HG02759 (cell line): ENCODE data around the gene UNC5B.

ENCODE experiments used
- ATAC-seq: cut with Tn5 transposase; IDR thresholded peaks from one replicate; pipeline ENCODE4 v1.9.1; 2021; ENCODE audit warnings: mild to moderate bottlenecking, moderate library complexity; ENCODE audit not compliant: unreplicated experiment

Gene UNC5B

GRCh38 chr10:71252220-71252619 is 39.9 kb downstream of the UNC5B start:
- ATAC-seq: no peak

- no peak for ATAC-seq
Measured at GRCh38 chr10:71253981-71254818, 41.8 kb downstream of the UNC5B start.

GRCh38 chr10:71254834-71255549 is 42.6 kb downstream of the UNC5B start:
- no peak for ATAC-seq

- no peak for ATAC-seq
Measured at GRCh38 chr10:71255550-71255807, 43.1 kb downstream of the UNC5B start.

GRCh38 chr10:71255808-71256660 is 43.7 kb downstream of the UNC5B start:
- no peak for ATAC-seq

- no peak for ATAC-seq
Measured at GRCh38 chr10:71256661-71257318, 44.4 kb downstream of the UNC5B start.

GRCh38 chr10:71257319-71257997 is 45.1 kb downstream of the UNC5B start:
- ATAC-seq: no peak

- ATAC-seq: no peak
Measured at GRCh38 chr10:71258046-71258445, 45.7 kb downstream of the UNC5B start.

GRCh38 chr10:71258446-71259145 is 46.2 kb downstream of the UNC5B start:
- ATAC-seq: no peak

- no peak for ATAC-seq
Measured at GRCh38 chr10:71259282-71259681, 46.9 kb downstream of the UNC5B start.

GRCh38 chr10:71259815-71260501 is 47.6 kb downstream of the UNC5B start:
- ATAC-seq: no peak

- no peak for ATAC-seq
Measured at GRCh38 chr10:71260622-71261325, 48.4 kb downstream of the UNC5B start.

- no peak for ATAC-seq
Measured at GRCh38 chr10:71262027-71262426, 49.7 kb downstream of the UNC5B start.

GRCh38 chr10:71262817-71263216 is 50.4 kb downstream of the UNC5B start:
- ATAC-seq: no peak

- ATAC-seq: no peak
Measured at GRCh38 chr10:71263376-71263775, 51.0 kb downstream of the UNC5B start.

GRCh38 chr10:71264345-71265200 is 52.2 kb downstream of the UNC5B start:
- no peak for ATAC-seq

GRCh38 chr10:71265201-71265575 is 52.8 kb downstream of the UNC5B start:
- no peak for ATAC-seq

GRCh38 chr10:71265618-71266146 is 53.3 kb downstream of the UNC5B start:
- ATAC-seq: no peak
